Nucleus accumbens (tissue), 56 donors: ENCODE data around the gene CEBPB.
"Not testable (repeated sequence)": the region's sequence is repeated elsewhere in the genome, so short reads cannot be mapped to it uniquely, and the experiment has no call there.

Source experiments
- DNase-seq, 56 donors: peaks; one replicate each; lab custom pipeline; 2025; lab: John Stamatoyannopoulos, UW

CEBPB gene

DNA sequence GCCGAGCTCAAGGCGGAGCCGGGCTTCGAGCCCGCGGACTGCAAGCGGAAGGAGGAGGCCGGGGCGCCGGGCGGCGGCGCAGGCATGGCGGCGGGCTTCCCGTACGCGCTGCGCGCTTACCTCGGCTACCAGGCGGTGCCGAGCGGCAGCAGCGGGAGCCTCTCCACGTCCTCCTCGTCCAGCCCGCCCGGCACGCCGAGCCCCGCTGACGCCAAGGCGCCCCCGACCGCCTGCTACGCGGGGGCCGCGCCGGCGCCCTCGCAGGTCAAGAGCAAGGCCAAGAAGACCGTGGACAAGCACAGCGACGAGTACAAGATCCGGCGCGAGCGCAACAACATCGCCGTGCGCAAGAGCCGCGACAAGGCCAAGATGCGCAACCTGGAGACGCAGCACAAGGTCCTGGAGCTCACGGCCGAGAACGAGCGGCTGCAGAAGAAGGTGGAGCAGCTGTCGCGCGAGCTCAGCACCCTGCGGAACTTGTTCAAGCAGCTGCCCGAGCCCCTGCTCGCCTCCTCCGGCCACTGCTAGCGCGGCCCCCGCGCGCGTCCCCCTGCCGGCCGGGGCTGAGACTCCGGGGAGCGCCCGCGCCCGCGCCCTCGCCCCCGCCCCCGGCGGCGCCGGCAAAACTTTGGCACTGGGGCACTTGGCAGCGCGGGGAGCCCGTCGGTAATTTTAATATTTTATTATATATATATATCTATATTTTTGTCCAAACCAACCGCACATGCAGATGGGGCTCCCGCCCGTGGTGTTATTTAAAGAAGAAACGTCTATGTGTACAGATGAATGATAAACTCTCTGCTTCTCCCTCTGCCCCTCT, 1.1 kb downstream of the CEBPB start:
- peak in 25 of 56 donors; percentile 8 to 62 (median 39) for DNase-seq

DNA sequence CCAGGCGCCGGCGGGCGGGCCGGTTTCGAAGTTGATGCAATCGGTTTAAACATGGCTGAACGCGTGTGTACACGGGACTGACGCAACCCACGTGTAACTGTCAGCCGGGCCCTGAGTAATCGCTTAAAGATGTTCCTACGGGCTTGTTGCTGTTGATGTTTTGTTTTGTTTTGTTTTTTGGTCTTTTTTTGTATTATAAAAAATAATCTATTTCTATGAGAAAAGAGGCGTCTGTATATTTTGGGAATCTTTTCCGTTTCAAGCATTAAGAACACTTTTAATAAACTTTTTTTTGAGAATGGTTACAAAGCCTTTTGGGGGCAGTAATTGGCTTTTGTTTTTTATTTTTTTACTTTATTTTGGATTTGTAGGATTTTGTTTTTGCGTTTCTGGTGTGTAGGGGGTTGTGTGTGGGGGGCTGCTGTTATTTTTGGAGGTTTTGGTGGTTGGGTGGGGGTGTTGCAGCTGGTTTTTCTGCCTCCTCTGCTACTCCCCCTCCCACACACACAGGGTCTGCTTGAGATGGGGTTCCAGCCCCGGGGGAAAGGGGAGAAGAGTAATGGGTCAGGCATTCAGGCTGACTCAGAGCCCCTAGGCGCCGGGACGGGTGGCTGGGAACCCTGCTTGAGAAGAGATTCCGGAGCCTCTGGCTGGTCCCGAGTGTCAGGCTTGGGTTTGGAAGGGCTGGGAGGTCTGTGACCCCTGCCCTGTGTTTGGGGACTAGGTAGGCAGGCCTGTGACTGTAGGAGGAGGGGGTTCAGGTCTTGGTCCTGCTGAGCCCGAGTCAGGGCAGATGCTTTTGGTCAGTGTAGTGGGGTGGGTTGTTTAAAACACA, 2.0 kb downstream of the CEBPB start:
- DNase-seq: peak in 34 of 56 donors; percentile 11 to 76 (median 38)

DNA sequence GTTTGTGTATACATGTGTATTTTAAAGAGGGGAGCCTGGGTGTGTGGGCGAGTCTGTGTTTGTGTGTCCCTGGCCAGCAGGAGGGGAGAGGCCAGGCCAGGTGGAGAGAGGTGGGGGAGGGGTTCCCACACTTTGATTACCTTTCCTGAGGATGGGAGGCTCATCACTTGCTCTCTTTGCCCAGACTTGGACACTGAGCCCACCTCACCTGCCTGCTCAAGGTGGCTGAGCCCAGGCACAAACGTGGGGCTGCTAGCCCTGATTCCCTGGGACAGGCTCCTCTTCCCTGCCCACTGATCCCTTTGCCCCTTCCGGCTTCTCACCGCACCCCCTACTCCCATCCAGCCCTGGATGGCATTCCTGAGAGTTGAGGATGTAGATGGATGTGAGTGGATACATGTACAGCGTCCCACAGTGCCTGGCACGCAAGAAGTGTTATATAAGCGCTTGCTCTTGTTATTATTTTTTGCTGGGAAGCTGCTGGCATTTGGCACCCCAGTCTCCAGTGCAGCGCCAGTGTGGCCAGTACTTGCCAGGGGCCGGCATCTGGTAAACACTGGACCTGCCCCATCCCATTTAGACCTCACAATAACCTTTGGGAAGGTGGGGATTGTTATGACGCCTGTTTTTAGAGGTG, 2.7 kb downstream of the CEBPB start:
- DNase-seq: peak in 11 of 56 donors; percentile 10 to 26 (median 15)

DNA sequence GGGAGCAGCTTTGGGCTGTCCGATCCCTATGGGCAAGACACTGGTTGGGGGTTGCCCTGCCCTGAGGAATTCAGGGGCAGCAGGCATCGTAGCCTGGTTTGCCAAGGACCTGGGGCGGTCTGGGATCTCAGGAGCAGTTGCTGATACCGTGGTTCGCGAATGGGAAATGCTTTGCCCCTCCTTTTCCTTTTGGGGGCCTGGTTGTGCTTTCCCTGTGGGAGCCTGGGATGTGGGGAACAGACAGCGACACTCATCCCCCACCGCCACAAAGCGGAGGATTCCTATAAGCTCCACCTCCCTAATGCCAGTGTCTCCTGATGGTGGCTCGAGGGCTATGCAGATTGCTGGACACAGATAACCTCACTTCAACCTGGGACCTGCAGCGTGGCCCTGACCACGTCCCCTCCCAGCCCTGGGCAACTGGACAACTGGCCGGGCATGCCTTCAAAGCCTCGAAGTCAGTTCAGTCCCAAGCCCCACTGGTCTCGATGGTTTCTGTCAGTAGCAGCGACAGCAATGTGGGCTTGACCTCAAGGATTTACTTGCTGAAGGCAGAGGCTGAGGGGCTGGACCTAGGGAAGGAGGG, 3.3 kb downstream of the CEBPB start:
- peak in 3 of 56 donors; percentile 6 to 34 (median 7) for DNase-seq

DNA sequence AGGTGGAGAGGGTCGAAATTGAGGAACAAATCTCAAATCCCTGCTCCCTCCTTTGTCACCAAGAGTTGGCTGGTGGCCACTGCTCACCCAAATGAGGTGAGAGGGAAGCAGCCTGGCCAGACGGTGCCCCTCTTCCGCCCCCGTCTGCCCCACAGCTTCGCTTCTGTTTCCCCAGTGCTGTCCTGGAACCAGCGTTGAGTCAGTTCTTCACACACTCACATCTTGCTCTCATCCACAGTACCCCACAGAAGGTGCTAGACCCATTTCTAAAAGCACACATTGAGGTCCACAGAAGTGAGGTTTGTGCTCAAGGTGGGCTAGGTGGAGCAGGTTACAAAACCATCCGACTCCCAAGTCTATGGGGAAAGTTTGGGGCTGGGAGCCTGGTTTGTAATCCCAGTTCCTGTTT, 3.8 kb downstream of the CEBPB start:
- peak in 1 of 56 donors; percentile 34 for DNase-seq

DNA sequence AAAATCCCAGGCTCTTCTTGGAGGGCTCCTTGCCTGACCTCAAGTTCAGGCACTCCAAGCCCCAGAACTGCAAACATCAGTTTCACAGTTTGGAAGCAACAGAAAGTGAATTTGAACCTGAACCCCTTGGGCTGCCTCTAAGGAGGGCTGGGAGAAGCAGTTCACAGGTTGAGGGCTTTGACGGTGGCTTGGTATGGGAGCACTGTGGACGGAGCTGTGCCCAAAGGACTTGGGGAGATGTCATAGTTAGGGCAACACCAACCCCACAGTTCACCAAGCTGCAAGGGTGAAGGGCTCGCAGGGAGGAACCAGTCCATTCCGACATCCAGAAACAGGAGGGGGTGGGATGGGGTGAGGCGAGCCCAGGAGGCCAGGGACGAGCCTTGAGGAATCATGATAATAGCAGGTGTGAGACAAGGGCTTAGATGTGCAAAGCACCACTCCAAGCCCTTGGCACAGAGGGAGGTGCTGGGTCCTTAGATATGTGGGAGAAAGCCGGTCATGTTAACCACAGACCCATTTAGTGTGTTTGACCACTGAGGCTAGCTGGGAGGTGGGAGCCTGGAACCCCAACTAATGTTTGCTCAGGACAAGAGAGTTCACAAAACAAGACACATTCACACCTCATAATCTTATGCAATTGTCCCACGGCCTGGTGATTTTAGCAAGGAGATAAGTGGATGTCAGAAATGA, 4.3 kb downstream of the CEBPB start:
- DNase-seq: no peak

DNA sequence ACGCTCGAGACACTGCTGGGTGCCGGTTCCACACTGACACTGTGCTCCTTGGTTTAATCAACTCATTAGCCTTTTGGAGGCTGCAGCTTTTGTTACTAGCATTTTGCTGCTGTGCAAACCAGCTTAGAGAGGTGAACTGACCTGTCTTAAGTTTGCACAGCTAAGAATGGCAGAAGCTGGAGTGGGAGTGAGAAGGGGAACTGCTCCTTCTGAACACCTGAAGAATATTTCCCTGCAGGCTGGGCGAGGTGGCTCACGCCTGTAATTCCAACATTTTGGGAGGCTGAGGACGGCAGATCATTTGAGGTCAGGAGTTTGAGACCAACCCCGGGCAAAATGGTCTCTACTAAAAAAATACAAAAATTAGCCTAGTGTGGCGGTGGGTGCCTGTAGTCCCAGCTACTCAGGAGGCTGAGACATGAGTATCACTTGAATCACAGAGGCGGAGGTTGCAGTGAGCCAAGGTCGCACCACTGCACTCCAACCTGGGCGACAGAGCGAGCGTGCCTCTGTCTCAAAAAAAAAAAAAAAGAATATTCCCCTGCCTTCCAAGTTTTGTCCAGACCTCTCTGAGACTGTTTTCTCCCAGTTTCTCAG, 5.0 kb downstream of the CEBPB start:
- no peak for DNase-seq

DNA sequence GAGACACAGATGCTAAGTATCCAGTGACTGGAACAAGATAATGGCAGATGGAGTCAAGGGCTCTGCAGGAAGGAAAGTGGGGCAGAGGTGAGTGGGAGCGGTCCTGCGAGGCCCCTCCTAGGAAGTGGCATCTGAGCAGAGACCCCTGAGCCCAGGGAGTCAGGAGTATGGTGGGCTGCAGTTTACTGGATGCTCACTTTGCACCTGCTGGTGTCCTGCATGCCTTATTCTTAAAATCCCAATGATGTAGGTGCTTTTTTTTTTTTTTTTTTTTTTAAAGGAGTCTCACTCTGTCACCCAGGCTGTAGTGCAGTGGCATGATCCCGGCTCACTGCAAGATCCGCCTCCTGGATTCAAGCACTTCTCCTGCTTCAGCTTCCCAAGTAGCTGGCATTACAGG, 5.6 kb downstream of the CEBPB start:
- DNase-seq: no peak

DNA sequence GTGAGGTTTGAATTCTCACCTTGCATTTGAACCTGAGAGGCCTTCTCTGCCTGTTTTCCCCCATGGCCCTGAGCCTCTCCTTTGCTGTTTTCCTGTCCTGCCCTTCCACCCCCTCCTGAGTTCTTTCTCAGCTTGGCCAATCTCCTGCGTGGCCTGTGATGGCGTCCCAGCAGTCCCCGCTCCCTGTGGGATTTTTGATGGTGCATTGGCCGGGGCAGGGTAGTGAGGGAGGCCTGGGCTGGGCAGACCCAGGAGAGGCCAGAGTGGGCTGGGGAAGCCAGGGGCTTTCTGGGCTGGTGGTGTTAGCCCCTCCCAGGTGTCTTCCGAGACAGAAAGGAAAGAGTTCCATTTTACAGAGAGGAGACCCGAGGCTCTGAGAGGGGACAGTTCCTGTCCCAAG, 6.3 kb downstream of the CEBPB start:
- no peak for DNase-seq

DNA sequence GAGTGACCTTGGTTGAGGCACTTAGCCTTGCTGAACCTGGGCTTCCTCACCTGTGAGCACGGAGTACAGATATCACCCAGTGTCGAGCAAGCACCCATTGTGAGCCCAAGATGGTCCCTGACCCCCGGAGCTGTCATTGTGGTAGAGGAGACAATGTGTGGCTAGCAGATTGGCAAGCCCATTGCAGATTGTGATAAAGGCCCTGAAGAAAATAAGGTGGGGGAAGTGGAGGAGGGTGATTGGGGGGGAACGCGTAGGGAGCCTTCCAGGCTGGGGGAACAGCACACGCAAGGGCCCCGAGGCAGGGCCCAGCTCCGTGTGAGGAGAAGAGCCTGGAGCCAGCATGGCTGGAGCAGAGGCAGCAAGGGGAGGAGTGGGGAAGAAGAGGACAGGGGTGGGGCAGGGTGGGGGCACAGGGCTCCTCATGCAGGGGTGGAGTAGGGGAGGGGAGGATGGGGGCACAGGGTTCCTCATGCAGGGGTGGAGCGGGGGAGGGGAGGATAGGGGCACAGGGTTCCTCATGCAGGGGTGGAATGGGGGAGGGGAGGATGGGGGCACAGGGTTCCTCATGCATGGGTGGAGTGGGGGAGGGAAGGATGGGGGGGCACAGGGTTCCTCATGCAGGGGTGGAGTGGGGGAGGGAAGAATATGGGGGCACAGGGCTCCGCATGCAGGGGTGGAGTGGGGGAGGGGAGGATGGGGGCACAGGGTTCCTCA, 7.0 kb downstream of the CEBPB start:
- no peak for DNase-seq

DNA sequence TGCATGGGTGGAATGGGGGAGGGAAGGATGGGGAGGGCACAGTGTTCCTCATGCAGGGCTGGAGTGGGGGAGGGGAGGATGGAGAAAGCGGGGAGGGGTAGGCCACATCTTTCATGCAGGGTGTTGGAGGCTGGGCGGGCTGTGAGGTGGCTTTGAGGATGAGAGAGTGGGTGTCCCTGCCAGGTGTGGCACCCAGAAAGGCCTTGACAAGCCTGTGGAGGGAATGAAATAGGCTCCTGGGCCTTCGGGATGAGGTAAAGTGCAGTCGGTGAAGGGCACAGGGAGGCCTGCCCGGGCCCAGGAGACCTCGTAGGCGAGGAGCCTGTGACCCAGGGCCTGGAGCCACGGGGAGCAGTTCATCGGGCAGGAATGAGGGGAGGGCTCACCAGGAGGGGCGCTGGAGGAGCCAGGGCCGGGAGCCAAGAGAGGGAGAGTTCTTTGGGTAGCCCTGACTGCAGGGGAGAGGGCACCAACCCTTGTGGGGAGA, 7.6 kb downstream of the CEBPB start:
- DNase-seq: no peak

DNA sequence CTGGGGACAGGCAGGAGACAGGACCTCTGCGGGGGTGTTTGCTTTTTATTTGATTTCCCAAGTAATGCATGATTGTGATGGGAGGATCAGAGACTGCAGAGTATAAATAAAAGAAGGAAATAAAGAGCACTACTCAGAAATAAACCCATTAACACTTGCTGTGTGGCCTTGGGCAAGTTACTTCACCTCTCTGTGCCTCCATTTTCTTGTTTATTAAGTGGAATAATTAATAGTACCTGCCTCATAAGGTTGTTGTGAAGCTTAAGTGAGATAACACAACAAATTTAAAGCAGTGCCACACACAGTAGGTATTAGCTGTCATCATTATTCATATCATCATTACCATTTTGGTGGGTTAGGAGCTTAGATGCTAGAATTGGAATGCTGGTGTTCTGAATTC, 8.1 kb downstream of the CEBPB start:
- no peak for DNase-seq

DNA sequence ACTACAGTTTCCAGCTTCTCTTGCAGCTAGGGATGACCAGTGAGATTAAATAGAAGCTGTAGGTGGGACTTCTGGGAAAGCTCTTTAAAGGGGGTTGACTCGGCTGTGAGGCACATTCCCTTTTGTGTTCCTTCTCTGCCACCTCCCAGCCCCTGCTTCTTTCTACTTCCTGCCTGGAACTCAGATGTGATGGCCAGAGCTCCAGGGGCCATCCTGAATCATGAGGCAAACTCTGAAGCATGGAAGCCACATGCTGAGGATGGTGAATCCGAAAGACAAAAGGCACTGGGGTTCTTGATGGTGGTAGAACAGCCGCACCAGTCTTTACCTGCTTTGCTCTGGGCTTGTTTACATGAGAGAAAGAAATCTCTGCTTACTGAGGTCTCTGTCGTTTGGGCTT, 9.1 kb downstream of the CEBPB start:
- DNase-seq: no peak

DNA sequence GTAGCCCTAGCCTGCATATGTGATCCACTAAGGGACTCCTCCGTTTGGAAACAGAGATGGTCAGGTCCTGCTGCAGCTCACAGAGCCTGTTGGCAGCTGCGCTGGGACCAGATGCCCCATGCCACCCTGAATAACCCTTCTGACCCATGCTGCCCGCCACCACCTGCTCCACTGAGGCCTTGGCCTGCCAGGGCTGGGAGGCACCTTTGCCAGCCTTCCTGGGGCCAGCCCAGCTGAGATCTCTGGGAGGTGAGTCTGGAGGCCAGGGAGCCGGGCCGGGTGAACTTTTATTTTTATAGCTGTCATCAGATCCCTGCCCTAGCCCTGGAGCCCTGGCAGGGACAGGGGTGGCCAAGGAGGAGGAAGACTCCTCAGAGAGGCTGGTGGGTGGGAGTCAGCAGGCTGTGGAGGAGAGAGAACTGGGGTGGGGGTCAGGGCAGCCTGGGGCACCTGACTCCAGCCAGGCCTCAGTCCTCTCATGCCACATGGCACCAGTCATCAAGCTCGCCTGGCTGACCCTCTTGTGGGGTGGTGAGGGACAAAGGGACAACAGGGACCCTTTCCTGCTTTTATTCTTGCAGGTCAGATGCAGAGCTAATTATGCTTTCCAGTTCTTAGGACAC, 10.0 kb downstream of the CEBPB start:
- no peak for DNase-seq

DNA sequence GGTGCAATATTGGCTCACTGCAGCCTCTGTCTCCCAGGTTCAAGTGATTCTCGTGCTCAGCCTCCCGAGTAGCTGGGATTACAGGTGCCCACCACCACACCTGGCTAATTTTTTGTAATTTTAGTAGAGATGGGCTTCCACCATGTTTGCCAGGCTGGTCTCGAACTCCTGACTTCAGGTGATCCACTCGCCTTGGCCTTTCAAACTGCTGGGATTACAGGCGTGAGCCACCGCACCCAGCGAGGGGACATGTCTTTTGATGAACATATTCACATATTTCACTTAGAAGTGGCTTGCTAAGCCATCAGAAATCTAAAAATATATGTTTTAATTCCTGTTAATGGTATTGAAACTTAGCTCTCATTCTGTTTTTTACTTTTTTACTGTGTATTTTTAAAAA, 11.1 kb downstream of the CEBPB start:
- DNase-seq: not testable (repeated sequence)

DNA sequence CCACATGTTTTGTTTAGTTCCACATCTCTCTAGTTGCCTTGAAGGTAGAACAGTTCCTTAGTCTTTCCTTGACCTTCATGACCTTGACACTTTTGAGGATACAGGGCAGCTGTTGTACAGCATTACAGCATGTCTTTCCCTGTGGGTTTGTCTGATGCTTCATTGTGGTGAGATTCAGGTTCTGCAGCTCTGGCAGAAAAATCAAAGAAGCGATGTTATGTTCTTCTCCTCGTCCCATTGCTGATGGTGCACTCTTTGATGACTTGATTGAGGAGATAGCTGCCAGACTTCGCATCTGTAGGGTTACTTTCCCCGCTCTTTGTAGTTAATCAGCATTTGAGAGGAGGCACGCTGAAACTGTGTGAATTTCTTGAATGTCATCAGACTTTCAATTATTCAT, 12.0 kb downstream of the CEBPB start:
- no peak for DNase-seq

DNA sequence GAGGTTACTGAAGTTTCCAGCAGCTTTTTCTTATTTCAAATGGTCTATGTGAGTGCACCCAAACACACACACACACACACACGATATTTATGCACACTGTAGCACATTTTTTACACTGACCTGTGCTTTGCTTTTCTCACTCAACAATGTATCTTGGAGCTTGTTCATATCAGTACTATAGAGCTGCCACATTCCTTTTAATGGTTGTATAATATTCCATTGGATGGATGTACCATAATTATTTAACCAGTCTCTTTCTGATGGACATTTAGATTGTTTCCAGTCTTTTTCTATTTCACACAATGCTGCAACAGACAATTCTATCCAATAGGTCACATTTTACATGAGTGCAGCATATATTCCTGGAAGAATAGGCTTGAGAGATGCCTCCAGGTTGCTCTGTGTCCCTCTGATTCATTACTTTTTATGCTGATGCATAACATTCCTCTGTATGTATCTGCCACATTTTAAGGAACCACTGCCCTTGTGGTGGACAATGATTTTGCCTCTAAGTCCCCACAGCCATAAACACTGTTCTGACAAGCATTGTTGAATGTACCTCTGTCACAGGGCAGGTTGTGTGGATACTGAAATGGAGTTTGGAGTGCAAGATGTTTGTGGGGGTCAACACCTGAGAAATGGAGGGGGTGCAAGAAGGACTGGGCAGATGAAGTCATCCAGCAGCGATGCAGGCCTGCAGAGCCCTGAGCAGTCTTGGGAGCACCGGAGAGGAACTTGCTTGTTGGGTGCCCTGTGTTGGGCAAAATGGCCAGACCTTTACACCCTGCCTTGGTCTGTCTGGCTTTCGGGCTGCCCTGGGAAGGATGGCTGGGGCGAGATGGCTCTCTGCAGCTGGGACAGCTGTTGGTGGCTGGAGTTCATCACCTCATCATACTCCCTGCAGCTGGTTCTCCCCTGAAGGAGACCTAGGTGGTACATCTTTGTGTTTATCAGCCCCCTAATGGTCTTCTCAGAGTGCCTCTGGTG, 13.6 kb downstream of the CEBPB start:
- no peak for DNase-seq
